Measurements from ENCODE around the gene THOC2.

The THOC2 gene

DNA sequence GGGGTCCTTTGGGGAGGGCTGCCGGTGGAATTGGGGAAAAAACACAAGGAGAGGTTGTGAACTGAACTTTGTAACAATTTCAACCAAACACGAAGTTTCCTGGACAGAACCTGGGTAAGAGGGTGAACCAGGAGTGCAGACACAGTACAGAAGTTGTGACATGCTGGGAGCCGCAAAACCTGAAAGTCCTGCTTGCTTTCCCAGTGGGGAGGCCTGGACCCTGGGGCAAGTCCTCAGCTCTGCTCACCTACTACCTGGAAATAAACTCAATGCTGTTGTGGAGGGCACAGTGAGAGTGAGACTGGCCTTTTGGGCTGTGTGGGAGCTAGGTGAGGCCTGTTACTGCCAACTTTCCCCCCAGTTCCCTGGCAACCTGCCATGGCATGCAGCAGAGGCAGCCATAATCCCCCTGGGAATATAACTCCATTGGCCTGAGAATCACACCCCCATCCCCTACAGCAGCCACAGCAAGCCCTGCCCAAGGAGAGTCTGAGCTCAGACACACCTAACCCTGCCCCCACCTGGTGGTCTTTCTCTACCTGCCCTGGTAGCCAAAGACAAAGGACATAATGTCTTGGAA, 162.8 kb downstream of the THOC2 start:
- no peak for DNase-seq

DNA sequence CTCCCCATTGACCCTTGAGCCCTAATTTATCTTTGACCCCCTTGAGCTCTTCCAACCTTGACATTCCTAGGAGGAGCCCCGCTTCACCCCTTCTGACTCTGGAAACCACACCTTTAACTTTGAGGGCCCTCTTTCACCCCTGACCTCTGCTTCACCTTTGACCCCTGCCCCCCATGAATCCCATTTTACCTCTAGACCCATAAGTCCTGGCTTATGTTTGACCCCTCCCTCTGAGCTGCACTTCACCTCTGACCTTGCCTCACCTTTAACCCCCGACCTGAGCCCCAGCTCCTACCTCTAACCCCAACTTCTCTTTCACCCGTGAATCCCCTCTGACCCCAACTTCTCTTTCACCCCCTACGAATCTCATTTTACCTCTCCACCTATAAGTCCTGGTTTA, 169.7 kb downstream of the THOC2 start:
- no peak for DNase-seq

DNA sequence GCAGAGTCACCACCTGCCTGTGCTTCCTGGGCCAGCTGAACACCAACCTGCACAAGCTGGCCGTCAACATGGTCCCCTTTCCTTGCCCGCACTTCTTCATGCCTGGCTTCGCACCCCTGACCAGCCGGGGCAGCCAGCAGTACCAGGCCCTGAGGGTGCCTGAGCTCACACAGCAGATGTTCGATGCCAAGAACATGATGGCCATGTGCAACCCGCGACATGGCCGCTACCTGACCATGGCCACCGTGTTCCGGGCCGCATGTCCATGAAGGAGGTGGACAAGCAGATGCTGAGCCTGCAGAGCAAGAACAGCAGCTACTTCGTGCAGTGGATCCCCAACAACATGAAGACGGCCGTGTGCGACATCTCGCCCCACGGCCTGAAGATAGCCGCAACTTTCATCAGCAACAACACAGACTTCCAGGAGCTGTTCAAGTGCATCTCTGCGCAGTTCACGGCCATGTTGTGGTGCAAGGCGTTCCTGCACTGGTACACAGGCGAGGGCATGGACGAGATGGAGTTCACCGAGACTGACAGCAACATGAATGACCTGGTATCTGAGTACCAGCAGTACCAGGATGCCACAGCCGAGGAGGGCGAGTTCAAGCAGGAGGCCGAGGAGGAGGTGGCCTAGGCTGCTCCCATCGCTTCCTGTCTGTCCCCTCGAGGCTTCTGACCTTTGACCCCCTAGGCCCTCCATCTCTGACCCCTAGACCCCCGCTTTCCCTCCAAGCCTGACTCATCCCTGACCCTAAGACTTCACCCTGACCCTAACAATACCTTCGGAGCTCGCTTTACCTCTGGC, 170.3 kb downstream of the THOC2 start:
- no peak for DNase-seq

DNA sequence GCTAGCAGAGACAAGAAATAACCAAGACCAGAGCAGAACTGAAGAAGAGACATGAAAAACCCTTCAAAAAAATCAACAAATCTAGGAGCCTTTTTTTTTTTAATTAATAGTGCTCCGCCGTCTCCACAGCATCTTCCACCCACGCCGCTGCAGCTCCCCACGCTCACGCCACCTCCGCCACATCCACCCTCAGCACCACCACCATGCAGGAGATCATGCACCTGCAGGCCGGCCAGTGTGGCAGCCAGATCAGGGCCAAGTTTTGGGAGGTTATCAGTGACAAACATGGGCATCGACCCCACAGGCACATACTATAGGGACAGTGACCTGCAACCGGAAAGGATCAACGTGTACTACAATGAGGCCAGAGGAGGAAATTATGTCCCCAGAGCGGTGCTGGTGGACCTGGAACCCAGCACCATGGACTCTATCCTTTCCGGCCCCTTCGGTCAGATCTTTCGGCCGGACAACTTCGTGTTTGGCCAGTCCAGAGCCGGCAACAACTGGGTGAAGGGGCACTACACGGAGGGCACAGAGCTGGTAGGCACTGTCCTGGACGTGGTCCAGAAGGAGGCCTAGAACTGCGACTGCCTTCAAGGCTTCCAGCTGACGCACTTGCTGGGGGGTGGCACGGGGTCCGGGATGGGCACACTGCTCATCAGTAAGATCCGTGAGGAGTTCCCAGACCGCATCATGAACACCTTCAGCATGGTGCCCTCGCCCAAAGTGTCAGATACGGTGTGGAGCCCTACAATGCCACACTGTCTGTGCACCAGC, 171.2 kb downstream of the THOC2 start:
- no peak for DNase-seq

GRCh38 chrX:123550829-123551228, 182.0 kb downstream of the THOC2 start:
- no peak for DNase-seq
